IgD-negative memory B cell (primary cell): ENCODE measurements around the gene PNP. TPM values are rescaled to one million over a fixed set of nuclear protein-coding genes. Genes with fewer than 3 reads are reported as not detected.
"Not testable (repeated sequence)": the region's sequence is repeated elsewhere in the genome, so short reads cannot be mapped to it uniquely, and the experiment has no call there.

Experiments used
- H3K27ac Mint-ChIP-seq, 3 donors: one replicate each; pipeline ENCODE4 v1.8.0; 2020 to 2022; ENCODE audit warnings: mild to moderate bottlenecking in 3 of 3, mixed read lengths in 3 of 3, moderate library complexity in 1 of 3
- H3K27me3 Mint-ChIP-seq: one replicate; pipeline ENCODE4 v1.8.0; 2021; ENCODE audit warnings: mixed read lengths
- H3K36me3 Mint-ChIP-seq: one replicate; pipeline ENCODE4 v1.8.0; 2020; ENCODE audit warnings: mild to moderate bottlenecking, mixed read lengths
- H3K4me1 Mint-ChIP-seq, 3 donors: one replicate each; pipeline ENCODE4 v1.8.0; 2020 to 2022; ENCODE audit warnings: mixed read lengths in 3 of 3, mild to moderate bottlenecking in 1 of 3
- H3K4me3 Mint-ChIP-seq, 4 donors: one replicate each; pipeline ENCODE4 v1.8.0; 2020 to 2022; ENCODE audit warnings: mild to moderate bottlenecking in 4 of 4, mixed read lengths in 4 of 4, moderate library complexity in 3 of 4
- H3K9me3 Mint-ChIP-seq, 3 donors: one replicate each; pipeline ENCODE4 v1.8.0; 2020 to 2021; ENCODE audit warnings: mixed read lengths in 3 of 3, mild to moderate bottlenecking in 1 of 3
- polyA plus RNA-seq: library from polyadenylated mRNA; unstranded; fragments of 300-500 nt; fragmentation: Illumina TruSeq; gene quantifications from one replicate; pipeline ENCODE4 v1.2.3, GENCODE V29; 2021

The PNP gene
- polyA plus RNA-seq, 1 donor from 2014 or later, result 37.6 TPM

GRCh38 chr14:20440465-20440864, 28.7 kb upstream of the PNP start:
- H3K27ac Mint-ChIP-seq, result peak overlapping the region in 2 of 3 donors; percentile 11 to 89
- peak overlapping the region in 3 of 4 donors; percentile 47 to 86 (median 69) for H3K4me3 Mint-ChIP-seq
- H3K9me3 Mint-ChIP-seq, result peaks cover 0 to 2% (median 0%) of the 10 kb centered on the region in 3 donors
- H3K4me1 Mint-ChIP-seq, result peaks cover 28 to 38% (median 34%) of the 10 kb centered on the region in 3 donors
- no peaks in the 10 kb centered on the region for H3K27me3 Mint-ChIP-seq
- H3K36me3 Mint-ChIP-seq, result no peaks in the 10 kb centered on the region

GRCh38 chr14:20440882-20441281, 28.3 kb upstream of the PNP start:
- Mint-ChIP-seq H3K36me3 (no peaks in the 10 kb centered on the region), H3K9me3 (peaks cover 0 to 2% (median 0%) of the 10 kb centered on the region in 3 donors), H3K4me3 (peak overlapping the region in 3 of 4 donors; percentile 4 to 86 (median 69)), H3K4me1 (peaks cover 28 to 38% (median 34%) of the 10 kb centered on the region in 3 donors), H3K27ac (peak overlapping the region in 2 of 3 donors; percentile 11 to 89), H3K27me3 (no peaks in the 10 kb centered on the region)

- Mint-ChIP-seq H3K27ac (no peak overlapping the region), H3K4me1 (peaks cover 28 to 38% (median 33%) of the 10 kb centered on the region in 3 donors), H3K9me3 (peaks cover 0 to 2% (median 0%) of the 10 kb centered on the region in 3 donors), H3K4me3 (peak overlapping the region in 2 of 4 donors; percentile 69 to 86), H3K27me3 (no peaks in the 10 kb centered on the region), H3K36me3 (no peaks in the 10 kb centered on the region)
These were observed 27.7 kb upstream of the PNP start for GRCh38 chr14:20441461-20441860.

- H3K4me1 Mint-ChIP-seq, result peaks cover 23 to 29% (median 26%) of the 10 kb centered on the region in 3 donors
- H3K9me3 Mint-ChIP-seq, H3K4me3 Mint-ChIP-seq, H3K27me3 Mint-ChIP-seq, H3K27ac Mint-ChIP-seq: not testable (repeated sequence)
- peaks cover 12% of the 10 kb centered on the region for H3K36me3 Mint-ChIP-seq
These were observed 25.6 kb upstream of the PNP start for GRCh38 chr14:20443650-20444049.

GRCh38 chr14:20446889-20447288, 22.3 kb upstream of the PNP start:
- H3K27me3 Mint-ChIP-seq, result no peaks in the 10 kb centered on the region
- no peaks in the 10 kb centered on the region for H3K9me3 Mint-ChIP-seq
- H3K36me3 Mint-ChIP-seq, result peaks cover 12% of the 10 kb centered on the region
- no peak overlapping the region for H3K27ac Mint-ChIP-seq
- no peak overlapping the region for H3K4me3 Mint-ChIP-seq
- H3K4me1 Mint-ChIP-seq, result peaks cover under 1 to 6% (median 6%) of the 10 kb centered on the region in 3 donors

GRCh38 chr14:20452831-20453230, 16.4 kb upstream of the PNP start:
- Mint-ChIP-seq H3K27ac (peak overlapping the region in 1 of 3 donors; percentile 63), H3K4me1 (peaks cover 0 to 18% (median 8%) of the 10 kb centered on the region in 3 donors), H3K4me3 (peak overlapping the region; percentile 16 to 52 (median 33))
- not testable (repeated sequence) for H3K9me3 Mint-ChIP-seq, H3K36me3 Mint-ChIP-seq, H3K27me3 Mint-ChIP-seq

GRCh38 chr14:20454516-20455354, 14.5 kb upstream of the PNP start, which contains the start of the genes APEX1 and OSGEP:
Gene APEX1, plus strand, starts transcription at chr14:20455226. Its CDS starts 420 bp downstream, at chr14:20455646.
Gene OSGEP, minus strand, starts transcription at chr14:20454812. Its CDS starts 129 bp downstream, at chr14:20454683.
- Mint-ChIP-seq H3K4me1 (peaks cover 0 to 27% (median 10%) of the 10 kb centered on the region in 3 donors), H3K27ac (no peak within 1 kb of the TSS), H3K36me3 (peaks cover 4% of the 10 kb centered on the region), H3K9me3 (no peaks in the 10 kb centered on the region), H3K27me3 (no peaks in the 10 kb centered on the region), H3K4me3 (no peak within 1 kb of the TSS)

GRCh38 chr14:20455355-20456300, 13.6 kb upstream of the PNP start:
- H3K4me1 Mint-ChIP-seq, result peaks cover 6 to 32% (median 16%) of the 10 kb centered on the region in 3 donors
- peaks cover 7% of the 10 kb centered on the region for H3K36me3 Mint-ChIP-seq
- no peaks in the 10 kb centered on the region for H3K27me3 Mint-ChIP-seq
- no peaks in the 10 kb centered on the region for H3K9me3 Mint-ChIP-seq
- H3K27ac Mint-ChIP-seq, result no peak overlapping the region
- H3K4me3 Mint-ChIP-seq, result no peak overlapping the region

- Mint-ChIP-seq H3K27ac (peak overlapping the region in 2 of 3 donors; percentile 60 to 85), H3K36me3 (peaks cover 6% of the 10 kb centered on the region), H3K4me1 (peaks cover 11 to 37% (median 18%) of the 10 kb centered on the region in 3 donors), H3K4me3 (peak overlapping the region in 2 of 4 donors; percentile 8 to 25), H3K9me3 (no peaks in the 10 kb centered on the region), H3K27me3 (no peaks in the 10 kb centered on the region)
These were observed 12.2 kb upstream of the PNP start for GRCh38 chr14:20456971-20457370.

GRCh38 chr14:20458031-20458789, 11.0 kb upstream of the PNP start:
- no peaks in the 10 kb centered on the region for H3K27me3 Mint-ChIP-seq

GRCh38 chr14:20460458-20461224, 8.6 kb upstream of the PNP start:
- peak overlapping the region; percentile 94 to 100 (median 98) for H3K27ac Mint-ChIP-seq
- peak overlapping the region; percentile 84 to 98 (median 96) for H3K4me3 Mint-ChIP-seq
- H3K36me3 Mint-ChIP-seq, result peaks cover 2% of the 10 kb centered on the region
- H3K9me3 Mint-ChIP-seq, result no peaks in the 10 kb centered on the region
- peaks cover 11 to 44% (median 15%) of the 10 kb centered on the region in 3 donors for H3K4me1 Mint-ChIP-seq
- no peaks in the 10 kb centered on the region for H3K27me3 Mint-ChIP-seq

More at GRCh38 chr14:20458031-20458789, 11.0 kb upstream of the PNP start:
- Mint-ChIP-seq H3K9me3 (no peaks in the 10 kb centered on the region), H3K4me3 (peak overlapping the region in 2 of 4 donors; percentile 19 to 24), H3K4me1 (peaks cover 11 to 36% (median 15%) of the 10 kb centered on the region in 3 donors), H3K36me3 (peaks cover 2% of the 10 kb centered on the region), H3K27ac (peak overlapping the region in 2 of 3 donors; percentile 84 to 85)

GRCh38 chr14:20461225-20462141, 7.7 kb upstream of the PNP start, which contains the start of gene PIP4P1:
Gene PIP4P1, minus strand, starts transcription at chr14:20461434. Its CDS starts 109 bp downstream, at chr14:20461325.
- peak within 1 kb of the TSS; percentile 94 to 100 (median 98) for H3K27ac Mint-ChIP-seq
- peaks cover 2% of the 10 kb centered on the region for H3K36me3 Mint-ChIP-seq

More at GRCh38 chr14:20461225-20462141, 7.7 kb upstream of the PNP start, which contains the start of gene PIP4P1:
- H3K9me3 Mint-ChIP-seq, result no peaks in the 10 kb centered on the region
- H3K4me3 Mint-ChIP-seq, result peak within 1 kb of the TSS; percentile 84 to 98 (median 96)
- H3K27me3 Mint-ChIP-seq, result no peaks in the 10 kb centered on the region
- peaks cover 11 to 44% (median 15%) of the 10 kb centered on the region in 3 donors for H3K4me1 Mint-ChIP-seq
